Measurements from ENCODE around the gene BCO2. TPM values are rescaled to one million over a fixed set of nuclear protein-coding genes. Genes with fewer than 3 reads are reported as not detected.

The BCO2 gene
- total RNA-seq, 4 donors from 2014 or later, result 9.9 to 56.2 (median 25.4) TPM

- no peak for DNase-seq
- no peak overlapping the region for H3K27ac ChIP-seq
- H3K4me3 ChIP-seq, result no peak overlapping the region
- H3K9me3 ChIP-seq, result no peaks in the 10 kb centered on the region
- peaks cover 0 to 28% (median 1%) of the 10 kb centered on the region in 4 donors for H3K4me1 ChIP-seq
- no peaks in the 10 kb centered on the region for H3K36me3 ChIP-seq
- H3K27me3 ChIP-seq, result no peaks in the 10 kb centered on the region
- TF ChIP-seq POLR2A (IDR thresholded peaks at IDR 0.05) (no peak), CTCF (IDR thresholded peaks at IDR 0.05) (no peak)
Measured at GRCh38 chr11:112134473-112134872, 40.8 kb upstream of the BCO2 start.

- DNase-seq, result no peak
- no peak overlapping the region for H3K4me3 ChIP-seq
- H3K27ac ChIP-seq, result no peak overlapping the region
- H3K4me1 ChIP-seq, result no peaks in the 10 kb centered on the region
- H3K9me3 ChIP-seq, result no peaks in the 10 kb centered on the region
- TF ChIP-seq CTCF (IDR thresholded peaks at IDR 0.05), result no peak
- peaks cover 0 to 13% (median 0%) of the 10 kb centered on the region in 3 donors for H3K36me3 ChIP-seq
- H3K27me3 ChIP-seq, result no peaks in the 10 kb centered on the region
Measured at GRCh38 chr11:112143597-112143996, 31.7 kb upstream of the BCO2 start.

- Histone ChIP-seq H3K4me3 (no peak overlapping the region), H3K9me3 (no peaks in the 10 kb centered on the region), H3K4me1 (no peaks in the 10 kb centered on the region), H3K27ac (no peak overlapping the region), H3K36me3 (peaks cover 0 to 3% (median 0%) of the 10 kb centered on the region in 3 donors), H3K27me3 (no peaks in the 10 kb centered on the region)
- TF ChIP-seq POLR2A (IDR thresholded peaks at IDR 0.05) (no peak), CTCF (IDR thresholded peaks at IDR 0.05) (no peak)
- DNase-seq, result no peak
Measured at GRCh38 chr11:112150517-112150916, 24.8 kb upstream of the BCO2 start.

- Histone ChIP-seq H3K4me3 (no peak overlapping the region), H3K27ac (no peak overlapping the region), H3K27me3 (no peaks in the 10 kb centered on the region), H3K4me1 (no peaks in the 10 kb centered on the region), H3K9me3 (no peaks in the 10 kb centered on the region), H3K36me3 (no peaks in the 10 kb centered on the region)
- DNase-seq, result no peak
- no peak for TF ChIP-seq CTCF (IDR thresholded peaks at IDR 0.05)
- TF ChIP-seq POLR2A (IDR thresholded peaks at IDR 0.05), result no peak
Measured at GRCh38 chr11:112156153-112156955, 19.0 kb upstream of the BCO2 start.

GRCh38 chr11:112156956-112157766 is 18.2 kb upstream of the BCO2 start:
- no peak for DNase-seq
- Histone ChIP-seq H3K4me1 (no peaks in the 10 kb centered on the region), H3K27ac (peak overlapping the region in 1 of 4 donors; percentile 9), H3K36me3 (no peaks in the 10 kb centered on the region), H3K9me3 (no peaks in the 10 kb centered on the region), H3K27me3 (no peaks in the 10 kb centered on the region), H3K4me3 (no peak overlapping the region)
- TF ChIP-seq CTCF (IDR thresholded peaks at IDR 0.05) (no peak), POLR2A (IDR thresholded peaks at IDR 0.05) (no peak)

All from Peyer's patch (tissue), 4 donors.